Measurements from ENCODE around the gene BRIP1.
"Not testable (repeated sequence)": the region's sequence is repeated elsewhere in the genome, so short reads cannot be mapped to it uniquely, and the experiment has no call there.

- TF ChIP-seq, protein P1, sequence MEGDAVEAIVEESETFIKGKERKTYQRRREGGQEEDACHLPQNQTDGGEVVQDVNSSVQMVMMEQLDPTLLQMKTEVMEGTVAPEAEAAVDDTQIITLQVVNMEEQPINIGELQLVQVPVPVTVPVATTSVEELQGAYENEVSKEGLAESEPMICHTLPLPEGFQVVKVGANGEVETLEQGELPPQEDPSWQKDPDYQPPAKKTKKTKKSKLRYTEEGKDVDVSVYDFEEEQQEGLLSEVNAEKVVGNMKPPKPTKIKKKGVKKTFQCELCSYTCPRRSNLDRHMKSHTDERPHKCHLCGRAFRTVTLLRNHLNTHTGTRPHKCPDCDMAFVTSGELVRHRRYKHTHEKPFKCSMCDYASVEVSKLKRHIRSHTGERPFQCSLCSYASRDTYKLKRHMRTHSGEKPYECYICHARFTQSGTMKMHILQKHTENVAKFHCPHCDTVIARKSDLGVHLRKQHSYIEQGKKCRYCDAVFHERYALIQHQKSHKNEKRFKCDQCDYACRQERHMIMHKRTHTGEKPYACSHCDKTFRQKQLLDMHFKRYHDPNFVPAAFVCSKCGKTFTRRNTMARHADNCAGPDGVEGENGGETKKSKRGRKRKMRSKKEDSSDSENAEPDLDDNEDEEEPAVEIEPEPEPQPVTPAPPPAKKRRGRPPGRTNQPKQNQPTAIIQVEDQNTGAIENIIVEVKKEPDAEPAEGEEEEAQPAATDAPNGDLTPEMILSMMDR (IDR thresholded peaks at IDR 0.05): not testable (repeated sequence)
- not testable (repeated sequence) for TF ChIP-seq POLR2A, POLR2AphosphoS5 (IDR thresholded peaks at IDR 0.05)
Measured at GRCh38 chr17:61774087-61774486, 89.2 kb downstream of the BRIP1 start.

Measured in prostate gland (tissue), 2 donors.